NCI-H526 treated with DMSO at 0.1 percent for 48 hours (cell line): ENCODE data around the gene PACS1.
A peak's percentile ranks its signal among the peaks of the same experiment; 100 is the strongest.
"Not testable (repeated sequence)": the region's sequence is repeated elsewhere in the genome, so short reads cannot be mapped to it uniquely, and the experiment has no call there.

Experiments
- DNase-seq: peaks from one replicate; lab custom pipeline; 2025; lab: John Stamatoyannopoulos, UW

Gene PACS1

DNA sequence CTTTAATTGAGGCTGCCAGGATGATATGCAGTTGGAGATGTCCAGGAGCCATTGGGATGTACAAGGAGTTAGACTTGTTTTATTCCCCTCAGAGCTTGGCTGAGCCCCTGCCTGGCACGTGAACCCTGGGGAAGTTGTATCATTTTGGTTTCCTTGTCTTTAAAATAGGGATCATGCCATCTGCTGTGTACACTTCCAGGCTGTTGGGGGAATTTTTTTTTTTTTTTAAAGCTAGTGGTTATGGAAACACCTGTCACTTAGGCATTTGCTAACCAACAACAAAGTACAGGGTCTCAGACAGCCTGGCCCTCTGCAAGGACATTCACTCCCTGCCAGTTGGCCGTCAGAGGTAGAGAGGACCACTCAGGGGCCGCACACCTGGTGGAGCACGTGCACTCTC lies 189.9 kb downstream of the PACS1 start:
- DNase-seq = no peak

DNA sequence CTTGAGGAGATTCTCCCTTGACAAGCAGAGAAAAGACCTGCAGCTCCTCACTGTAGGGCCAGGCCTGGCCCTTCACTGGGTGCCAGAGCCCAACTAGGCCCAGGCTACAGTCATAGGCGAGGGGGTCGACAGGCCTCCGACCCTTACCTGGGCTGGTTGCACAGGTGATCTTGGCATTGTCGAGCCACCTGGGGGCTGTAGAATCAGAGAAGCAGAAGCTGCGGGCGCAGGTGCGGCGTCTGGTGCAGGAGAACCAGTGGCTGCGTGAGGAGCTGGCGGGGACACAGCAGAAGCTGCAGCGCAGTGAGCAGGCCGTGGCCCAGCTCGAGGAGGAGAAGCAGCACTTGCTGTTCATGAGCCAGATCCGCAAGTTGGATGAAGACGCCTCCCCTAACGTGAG lies 191.5 kb downstream of the PACS1 start:
- DNase-seq = no peak

- no peak for DNase-seq
Measured at GRCh38 chr11:66262191-66262590, 192.1 kb downstream of the PACS1 start.

DNA sequence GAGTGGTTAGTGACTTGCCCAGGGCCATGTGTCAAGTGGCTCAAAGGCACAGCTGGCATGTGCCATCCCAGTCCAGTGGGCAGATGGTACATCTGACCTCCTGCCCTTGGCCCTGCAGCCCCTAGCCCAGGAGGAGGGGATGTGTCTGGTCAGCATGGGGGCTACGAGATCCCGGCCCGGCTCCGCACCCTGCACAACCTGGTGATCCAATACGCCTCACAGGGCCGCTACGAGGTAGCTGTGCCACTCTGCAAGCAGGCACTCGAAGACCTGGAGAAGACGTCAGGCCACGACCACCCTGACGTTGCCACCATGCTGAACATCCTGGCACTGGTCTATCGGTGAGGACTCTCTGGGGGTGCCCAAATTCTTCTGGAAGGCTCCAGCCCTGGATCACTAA lies 192.6 kb downstream of the PACS1 start:
- no peak for DNase-seq

DNA sequence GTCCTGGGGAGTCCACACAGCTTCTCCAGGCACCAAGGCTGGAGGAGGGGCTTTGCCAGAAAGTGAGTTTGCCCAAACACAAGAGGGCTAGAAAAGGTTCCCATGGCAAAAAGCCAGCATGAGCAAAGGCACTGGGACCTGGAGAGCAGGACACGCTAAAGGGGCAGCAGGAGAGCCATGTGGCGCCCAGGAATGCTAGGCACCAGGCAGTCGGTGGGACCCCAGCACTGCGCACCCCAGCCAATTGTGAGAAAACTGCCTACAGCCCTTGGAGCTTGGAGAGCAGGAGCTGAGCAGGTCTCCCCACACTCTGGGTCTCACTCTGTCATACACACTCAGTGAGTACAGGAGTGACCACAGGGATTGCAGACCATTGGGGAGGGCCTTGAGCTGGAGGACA lies 193.2 kb downstream of the PACS1 start:
- no peak for DNase-seq

GRCh38 chr11:66263785-66264184 lies 193.7 kb downstream of the PACS1 start:
- no peak for DNase-seq

DNA sequence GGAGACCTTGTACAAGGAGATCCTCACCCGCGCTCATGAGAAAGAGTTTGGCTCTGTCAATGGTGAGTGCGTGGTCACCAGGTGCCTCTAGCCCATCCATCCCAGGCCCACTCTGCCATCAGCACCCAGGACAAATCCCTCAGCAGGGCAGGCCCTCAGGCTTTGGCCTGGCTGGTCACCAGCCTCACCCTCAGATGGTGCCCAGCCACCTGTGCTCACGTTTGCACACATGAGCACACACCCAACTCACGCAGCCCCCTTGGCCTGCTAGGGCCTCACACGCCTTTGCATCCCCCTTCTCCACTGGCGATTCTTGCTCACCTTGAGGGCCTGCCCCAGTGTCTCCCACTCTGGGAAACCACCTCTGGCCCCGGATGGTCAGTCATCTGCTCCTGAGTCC lies 194.3 kb downstream of the PACS1 start:
- no peak for DNase-seq

DNA sequence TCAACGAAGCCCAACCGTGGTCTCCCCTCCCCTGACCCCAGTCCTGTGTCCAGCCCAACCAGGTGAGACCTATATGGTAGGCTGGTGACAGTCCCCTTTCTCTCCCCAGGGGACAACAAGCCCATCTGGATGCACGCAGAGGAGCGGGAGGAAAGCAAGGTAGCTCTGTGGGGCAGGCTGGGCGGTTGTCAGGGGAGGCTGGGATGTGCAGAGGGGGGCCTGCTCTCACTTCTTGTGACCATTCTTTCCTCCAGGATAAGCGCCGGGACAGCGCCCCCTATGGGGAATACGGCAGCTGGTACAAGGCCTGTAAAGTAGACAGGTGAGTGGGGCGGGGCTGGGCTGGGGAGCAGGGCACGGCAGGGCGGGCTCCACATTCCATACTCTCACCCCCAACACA lies 194.8 kb downstream of the PACS1 start:
- no peak for DNase-seq

DNA sequence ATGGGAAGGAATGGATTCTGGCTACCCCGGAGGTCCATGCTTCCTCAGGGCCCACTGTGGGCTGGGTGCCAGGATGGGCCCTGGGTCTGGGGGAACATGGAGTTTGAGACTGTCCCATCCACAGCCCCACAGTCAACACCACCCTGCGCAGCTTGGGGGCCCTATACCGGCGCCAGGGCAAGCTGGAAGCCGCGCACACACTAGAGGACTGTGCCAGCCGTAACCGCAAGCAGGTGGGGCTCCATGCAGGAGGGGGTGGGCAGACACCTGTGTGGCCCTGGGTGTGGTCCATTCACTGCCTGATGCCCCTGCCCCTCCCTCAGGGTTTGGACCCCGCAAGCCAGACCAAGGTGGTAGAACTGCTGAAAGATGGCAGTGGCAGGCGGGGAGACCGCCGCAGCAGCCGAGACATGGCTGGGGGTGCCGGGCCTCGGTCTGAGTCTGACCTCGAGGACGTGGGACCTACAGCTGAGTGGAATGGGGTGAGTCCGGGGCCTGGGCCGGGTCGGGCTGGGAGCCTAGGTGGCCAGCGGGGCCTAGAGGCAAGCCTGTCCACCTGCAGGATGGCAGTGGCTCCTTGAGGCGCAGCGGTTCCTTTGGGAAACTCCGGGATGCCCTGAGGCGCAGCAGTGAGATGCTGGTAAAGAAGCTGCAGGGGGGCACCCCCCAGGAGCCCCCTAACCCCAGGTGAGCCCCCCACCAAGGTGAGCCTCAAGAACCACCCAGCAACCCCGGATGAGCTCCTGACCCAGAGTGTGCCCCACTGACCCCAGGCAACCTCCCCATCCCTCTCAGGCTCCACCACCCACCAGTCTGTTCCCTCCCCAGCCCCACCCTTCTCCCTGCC lies 195.7 kb downstream of the PACS1 start:
- DNase-seq = no peak

DNA sequence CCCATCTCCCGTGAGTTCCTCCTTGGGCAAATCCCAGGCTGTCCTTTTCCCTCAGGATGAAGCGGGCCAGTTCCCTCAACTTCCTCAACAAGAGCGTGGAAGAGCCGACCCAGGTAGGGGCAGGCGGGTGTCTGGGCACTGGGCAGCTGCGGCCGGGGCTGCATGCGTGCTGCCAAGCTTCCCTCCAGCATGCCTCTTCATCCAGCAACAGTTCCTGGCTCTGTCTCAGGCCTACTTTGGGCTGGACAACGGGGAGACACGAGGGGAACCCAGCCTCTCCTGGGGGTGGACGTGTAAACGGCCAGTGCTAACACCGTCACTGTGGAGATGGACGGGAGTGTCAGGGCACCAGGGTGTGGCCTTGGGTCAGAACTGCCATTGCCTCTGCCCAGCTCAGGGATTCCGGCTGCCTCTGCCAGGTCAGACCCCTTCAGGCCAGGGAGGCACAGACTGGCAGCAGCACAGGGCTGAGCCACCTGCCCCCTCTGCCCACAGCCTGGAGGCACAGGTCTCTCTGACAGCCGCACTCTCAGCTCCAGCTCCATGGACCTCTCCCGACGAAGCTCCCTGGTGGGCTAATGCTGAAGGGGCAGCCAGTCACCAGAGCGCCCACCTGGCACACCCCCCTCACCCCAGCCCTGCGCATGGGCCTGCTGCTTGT lies 196.4 kb downstream of the PACS1 start:
- DNase-seq = no peak

DNA sequence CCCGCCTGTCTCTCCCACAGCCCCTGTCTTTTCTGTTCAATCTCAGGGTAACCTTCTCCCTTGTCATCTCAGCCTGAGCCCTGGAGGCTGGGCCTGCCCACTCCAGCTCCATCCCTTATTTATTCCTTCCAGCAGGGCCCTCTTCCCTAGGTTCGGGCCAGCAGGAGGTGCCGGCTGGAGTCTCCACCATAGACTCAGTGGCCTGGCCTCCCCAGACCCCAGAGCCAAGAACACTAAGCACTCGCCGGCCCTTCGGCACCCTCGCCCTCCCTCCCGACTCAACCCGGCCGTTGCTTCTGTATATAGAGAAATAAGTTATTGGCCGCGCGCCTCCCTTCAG lies 196.9 kb downstream of the PACS1 start:
- no peak for DNase-seq

GRCh38 chr11:66267379-66268243 lies 197.5 kb downstream of the PACS1 start:
- peak; percentile 75 for DNase-seq

GRCh38 chr11:66268244-66268951 lies 198.3 kb downstream of the PACS1 start, which contains the start of gene RAB1B:
RAB1B (plus strand) TSS chr11:66268639; CDS start chr11:66268680, 41 bp downstream.
- peak; percentile 99 for DNase-seq

DNA sequence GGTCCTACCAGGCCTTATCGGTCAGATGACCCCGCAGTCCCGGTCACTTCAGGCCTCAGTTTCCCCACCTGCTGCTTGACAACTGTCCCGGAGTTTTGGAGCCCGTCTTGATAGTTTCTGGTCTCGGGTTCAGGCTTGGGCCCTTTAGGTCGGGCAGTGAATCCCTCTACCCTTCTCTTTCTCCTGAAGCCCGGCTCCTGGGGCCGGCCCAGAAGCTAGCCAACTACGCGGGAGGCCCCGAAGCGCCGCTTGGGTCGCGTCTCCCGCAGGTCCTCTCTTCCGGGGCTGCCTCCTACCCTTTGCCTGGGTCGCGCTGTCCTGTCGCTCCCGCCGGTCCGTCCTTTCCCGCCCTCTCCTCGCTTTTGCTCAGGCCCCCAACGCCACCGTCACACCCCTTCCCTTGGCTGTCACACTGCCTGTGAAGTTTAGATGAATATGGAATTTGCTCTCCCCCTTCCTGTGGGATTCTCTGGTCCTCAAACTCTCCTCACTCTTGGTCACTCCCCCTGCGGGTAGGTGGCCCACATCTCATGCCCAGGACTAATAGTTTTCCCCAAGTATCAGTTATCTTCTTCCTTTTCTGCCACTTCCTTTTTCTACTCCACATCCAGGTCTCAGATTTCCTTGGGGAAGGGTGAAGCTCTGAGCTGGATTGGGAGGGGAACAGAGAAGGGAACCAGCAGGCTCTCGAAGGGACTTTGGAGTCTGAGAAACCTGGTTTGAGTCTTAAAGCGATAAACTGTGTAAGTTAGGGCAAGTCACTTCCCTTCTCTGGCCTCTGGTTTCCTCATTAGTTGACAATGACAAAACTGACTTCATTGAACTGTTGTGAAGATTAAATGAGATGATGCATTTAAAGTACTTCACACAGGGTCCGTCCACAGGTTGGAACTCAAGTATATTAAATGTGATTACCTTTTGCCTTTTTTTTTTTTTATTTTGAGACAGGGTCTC lies 199.2 kb downstream of the PACS1 start:
- no peak for DNase-seq

GRCh38 chr11:66271816-66272215 lies 201.7 kb downstream of the PACS1 start:
- no peak for DNase-seq

GRCh38 chr11:66272596-66272995 lies 202.5 kb downstream of the PACS1 start:
- no peak for DNase-seq

GRCh38 chr11:66274219-66274618 lies 204.1 kb downstream of the PACS1 start:
- no peak for DNase-seq

DNA sequence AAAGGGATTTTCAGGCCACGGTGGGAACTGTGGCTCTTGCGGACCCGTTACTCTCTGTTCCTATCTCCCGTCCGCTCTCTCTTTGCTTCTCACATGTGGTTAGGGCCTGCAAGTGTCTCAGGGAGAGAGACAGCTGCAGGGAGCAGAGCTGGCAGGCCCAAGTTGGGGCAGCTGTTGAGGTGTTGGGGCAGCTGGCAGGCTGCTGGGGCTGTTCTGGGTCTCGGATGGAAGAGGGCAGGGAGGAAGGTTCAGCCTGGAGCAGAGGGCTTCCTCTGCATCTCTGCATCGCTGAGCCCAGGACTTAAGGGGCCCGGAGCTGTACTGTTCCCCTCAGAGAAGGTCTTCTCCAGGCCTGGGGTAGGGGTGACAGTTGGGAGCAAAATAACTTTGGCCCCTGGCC lies 205.3 kb downstream of the PACS1 start:
- no peak for DNase-seq

GRCh38 chr11:66275984-66276612 lies 206.0 kb downstream of the PACS1 start:
- no peak for DNase-seq

DNA sequence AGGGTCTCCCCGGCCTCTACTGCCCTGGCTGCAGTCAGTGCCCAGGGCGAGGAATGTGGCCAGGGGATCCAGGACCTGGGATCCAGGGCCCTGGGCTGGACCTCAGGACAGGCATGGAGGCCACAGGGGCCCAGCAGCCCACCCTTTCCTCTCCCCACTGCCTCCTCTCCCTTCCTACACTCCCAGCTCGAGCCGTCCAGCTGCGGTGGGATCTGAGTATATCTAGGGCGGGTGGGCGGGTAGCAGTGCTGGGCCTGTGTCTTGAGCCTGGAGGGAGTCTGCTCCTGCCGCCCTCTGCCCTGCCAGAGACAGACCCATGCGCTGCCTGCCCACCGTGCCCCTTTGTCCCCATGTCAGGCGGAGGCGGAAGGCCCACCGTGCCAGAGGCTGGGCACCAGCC lies 206.5 kb downstream of the PACS1 start:
- DNase-seq = not testable (repeated sequence)
